GM18519 (cell line): Measurements from ENCODE around the gene KNSTRN.

Source experiments
- ATAC-seq: cut with Tn5 transposase; IDR thresholded peaks from one replicate; pipeline ENCODE4 v1.9.1; 2021; ENCODE audit warnings: mild to moderate bottlenecking, moderate library complexity; ENCODE audit not compliant: unreplicated experiment, low FRiP score

KNSTRN gene

DNA sequence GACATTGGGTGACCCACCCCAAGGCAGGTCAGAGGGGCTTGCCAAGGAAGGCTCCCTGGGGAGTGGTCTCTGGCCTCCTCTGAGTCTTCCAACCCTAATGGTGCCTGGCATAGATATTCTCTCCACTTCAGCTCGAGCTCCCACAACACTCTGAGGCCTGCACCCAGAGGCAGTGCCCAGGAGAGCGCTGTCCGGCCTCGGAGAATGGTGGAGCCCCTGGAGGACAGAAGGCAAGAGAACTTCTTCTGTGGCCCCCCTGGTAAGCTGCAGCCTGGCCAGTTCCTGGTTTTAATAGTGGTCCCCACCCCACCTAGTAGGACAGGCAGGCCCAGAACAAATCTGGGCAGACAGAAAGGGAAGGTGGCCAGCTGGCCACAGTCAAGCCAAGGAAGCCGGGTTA lies 17.5 kb upstream of the KNSTRN start:
- ATAC-seq: no peak

DNA sequence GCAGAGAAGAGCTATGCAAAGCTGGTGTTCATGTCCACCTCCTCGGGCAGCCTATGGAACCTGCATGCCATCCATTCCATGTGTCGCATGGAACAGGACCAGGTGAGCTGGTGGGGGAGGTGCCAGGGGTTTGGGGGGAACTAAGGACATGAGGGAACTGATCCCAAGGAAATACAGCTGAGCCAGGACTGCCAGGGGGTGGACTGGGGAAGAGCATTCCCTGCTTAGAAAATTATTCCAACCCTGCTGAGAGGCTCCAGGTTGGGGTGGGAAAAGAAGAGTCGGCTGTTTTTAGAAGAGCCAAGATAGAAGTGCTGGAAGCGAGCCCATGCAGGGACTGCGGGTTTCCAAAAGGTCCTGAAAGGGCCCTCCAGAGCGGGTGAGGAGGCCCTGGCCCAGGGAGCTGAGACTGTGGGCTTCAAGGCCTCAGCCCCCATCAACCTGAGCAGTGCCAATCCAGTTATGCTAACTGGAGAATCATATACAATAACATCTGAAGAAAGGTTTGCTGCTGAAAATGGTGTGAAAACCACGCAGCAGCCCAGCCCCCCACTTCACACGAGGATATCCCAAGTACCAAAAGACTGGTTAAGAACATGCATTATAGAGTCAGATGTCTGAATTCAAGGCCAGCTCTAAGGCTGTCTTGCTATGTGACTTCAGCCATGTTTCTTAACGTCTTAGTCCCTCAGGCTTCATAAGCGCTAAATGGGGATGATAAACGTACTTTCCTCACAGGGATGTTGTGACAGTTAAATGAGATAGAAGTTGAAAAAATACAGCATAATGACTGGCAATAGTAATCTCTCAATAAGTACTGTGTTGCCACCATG lies 16.7 kb upstream of the KNSTRN start:
- no peak for ATAC-seq

DNA sequence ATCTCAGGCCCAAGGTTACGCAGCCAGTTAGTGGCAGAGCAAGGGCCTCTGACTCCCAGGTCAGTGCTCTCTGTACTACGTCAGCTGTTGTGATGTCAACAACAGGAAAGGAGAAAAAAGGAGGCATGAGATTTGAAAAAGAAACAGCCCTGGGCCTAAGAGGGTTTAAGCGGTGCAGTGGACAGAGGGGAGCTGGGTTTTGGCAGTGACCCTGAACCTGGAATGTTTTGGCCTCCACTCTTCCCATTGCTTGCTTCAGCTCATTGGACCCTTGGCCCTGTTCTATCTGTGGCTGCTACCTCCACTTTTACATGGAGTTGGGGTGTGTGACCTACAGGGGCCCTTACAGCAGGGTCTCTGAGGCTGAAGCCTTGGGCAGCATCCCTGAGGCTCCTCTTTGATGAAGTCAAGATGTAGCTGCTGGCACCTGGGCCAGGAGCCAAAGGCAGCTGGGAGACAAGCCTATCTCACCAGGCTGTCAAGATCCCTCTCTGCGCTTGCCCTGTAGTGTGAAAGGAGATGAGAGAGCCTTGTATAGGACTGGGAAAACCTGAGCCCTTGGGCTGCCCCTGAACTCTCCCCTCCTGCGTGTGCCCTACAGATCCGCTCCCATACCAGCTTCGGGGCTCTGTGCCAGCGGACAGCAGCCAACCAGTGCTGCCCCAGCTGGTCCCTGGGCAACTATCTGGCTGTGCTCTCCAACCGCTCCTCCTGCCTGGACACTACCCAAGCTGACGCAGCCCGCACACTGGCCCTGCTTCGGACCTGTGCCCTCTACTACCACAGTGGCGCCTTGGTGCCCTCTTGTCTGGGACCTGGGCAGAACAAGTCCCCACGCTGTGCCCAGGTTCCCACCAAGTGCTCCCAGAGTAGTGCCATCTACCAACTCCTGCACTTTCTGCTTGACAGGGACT lies 15.8 kb upstream of the KNSTRN start:
- no peak for ATAC-seq

DNA sequence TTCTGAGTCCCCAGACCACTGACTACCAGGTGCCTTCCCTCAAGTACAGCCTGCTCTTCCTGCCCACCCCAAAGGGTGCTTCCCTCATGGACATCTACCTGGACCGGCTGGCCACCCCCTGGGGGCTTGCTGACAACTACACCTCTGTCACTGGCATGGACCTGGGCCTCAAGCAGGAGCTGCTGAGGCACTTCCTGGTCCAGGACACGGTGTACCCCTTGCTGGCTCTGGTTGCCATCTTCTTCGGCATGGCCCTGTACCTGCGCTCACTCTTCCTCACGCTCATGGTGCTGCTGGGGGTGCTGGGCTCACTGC lies 15.2 kb upstream of the KNSTRN start:
- no peak for ATAC-seq

DNA sequence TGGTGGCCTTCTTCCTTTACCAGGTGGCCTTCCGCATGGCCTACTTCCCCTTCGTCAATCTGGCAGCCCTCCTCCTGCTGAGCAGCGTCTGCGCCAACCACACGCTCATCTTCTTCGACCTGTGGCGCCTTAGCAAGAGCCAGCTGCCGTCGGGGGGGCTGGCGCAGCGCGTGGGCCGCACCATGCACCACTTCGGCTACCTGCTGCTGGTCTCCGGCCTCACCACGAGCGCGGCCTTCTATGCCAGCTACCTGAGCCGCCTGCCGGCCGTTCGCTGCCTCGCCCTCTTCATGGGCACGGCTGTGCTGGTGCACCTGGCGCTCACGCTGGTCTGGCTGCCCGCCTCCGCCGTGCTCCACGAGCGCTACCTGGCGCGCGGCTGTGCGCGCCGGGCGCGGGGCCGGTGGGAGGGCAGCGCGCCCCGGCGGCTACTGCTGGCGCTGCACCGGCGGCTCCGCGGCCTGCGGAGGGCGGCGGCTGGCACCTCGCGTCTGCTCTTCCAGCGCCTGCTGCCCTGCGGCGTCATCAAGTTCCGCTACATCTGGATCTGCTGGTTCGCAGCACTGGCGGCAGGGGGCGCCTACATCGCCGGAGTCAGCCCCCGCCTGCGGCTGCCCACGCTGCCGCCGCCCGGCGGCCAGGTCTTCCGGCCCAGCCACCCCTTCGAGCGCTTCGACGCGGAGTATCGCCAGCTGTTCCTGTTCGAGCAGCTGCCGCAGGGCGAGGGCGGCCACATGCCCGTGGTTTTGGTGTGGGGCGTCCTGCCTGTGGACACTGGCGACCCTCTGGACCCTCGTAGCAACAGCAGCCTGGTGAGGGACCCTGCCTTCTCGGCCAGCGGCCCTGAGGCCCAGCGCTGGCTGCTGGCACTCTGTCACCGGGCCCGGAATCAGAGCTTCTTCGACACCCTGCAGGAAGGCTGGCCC lies 14.6 kb upstream of the KNSTRN start:
- ATAC-seq: peak; percentile 70

DNA sequence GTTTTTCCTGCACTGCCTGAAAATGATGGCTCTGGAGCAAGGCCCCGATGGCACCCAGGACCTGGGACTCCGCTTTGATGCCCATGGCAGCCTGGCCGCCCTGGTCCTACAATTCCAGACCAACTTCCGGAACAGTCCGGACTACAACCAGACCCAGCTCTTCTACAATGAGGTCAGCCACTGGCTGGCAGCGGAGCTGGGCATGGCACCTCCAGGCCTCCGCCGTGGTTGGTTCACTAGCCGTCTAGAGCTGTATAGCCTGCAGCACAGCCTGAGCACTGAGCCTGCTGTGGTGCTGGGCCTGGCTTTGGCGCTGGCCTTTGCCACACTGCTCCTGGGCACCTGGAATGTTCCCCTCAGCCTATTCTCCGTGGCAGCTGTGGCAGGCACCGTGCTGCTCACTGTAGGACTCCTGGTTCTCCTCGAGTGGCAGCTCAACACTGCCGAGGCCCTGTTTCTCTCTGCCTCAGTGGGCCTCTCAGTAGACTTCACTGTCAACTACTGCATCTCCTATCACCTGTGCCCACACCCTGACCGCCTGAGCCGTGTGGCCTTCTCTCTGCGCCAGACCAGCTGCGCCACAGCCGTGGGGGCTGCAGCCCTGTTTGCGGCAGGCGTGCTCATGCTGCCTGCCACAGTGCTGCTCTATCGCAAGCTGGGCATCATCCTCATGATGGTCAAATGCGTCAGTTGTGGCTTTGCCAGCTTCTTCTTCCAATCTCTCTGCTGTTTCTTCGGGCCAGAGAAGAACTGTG lies 13.6 kb upstream of the KNSTRN start:
- ATAC-seq: no peak

DNA sequence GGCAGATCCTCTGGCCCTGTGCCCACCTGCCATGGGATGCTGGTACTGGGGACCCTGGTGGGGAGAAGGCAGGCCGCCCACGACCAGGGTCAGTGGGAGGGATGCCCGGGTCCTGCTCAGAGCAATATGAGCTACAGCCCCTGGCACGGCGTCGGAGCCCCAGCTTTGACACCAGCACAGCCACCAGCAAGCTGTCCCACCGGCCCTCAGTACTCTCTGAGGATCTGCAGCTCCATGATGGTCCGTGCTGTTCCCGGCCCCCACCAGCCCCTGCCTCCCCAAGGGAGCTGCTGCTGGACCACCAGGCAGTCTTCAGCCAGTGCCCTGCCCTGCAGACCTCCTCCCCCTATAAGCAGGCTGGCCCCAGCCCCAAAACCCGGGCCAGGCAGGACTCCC lies 13.0 kb upstream of the KNSTRN start:
- ATAC-seq: no peak

DNA sequence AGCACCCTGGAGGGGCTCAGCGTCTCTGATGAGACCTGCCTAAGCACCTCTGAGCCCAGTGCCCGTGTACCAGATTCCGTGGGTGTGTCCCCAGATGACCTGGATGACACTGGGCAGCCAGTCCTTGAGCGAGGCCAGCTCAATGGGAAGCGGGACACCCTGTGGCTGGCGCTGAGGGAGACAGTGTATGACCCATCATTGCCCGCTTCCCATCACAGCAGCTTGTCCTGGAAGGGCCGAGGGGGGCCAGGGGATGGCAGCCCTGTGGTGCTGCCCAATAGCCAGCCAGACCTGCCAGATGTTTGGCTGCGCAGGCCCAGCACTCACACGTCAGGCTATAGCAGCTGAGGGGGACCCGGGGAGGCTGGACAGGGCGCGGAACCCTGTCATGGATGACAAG lies 12.6 kb upstream of the KNSTRN start:
- ATAC-seq: no peak

DNA sequence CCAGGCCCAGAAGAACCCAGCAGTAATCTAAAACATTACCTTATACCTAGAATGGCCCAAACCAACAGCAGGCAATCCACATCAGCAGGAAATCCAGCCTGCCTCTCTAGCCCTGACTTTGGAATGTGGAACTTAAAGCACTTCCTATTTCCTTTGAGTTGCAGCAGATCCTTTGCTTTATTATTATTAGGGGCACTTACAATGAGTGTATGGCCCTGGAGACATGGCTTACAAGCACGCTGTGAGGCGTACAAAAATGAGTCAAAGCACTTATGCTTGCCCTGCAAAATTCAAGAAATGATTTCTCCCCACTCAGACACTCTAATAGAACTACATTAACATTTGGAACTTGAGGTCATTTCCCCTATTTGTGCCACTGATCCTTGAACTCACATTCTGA lies 9.5 kb upstream of the KNSTRN start:
- no peak for ATAC-seq

DNA sequence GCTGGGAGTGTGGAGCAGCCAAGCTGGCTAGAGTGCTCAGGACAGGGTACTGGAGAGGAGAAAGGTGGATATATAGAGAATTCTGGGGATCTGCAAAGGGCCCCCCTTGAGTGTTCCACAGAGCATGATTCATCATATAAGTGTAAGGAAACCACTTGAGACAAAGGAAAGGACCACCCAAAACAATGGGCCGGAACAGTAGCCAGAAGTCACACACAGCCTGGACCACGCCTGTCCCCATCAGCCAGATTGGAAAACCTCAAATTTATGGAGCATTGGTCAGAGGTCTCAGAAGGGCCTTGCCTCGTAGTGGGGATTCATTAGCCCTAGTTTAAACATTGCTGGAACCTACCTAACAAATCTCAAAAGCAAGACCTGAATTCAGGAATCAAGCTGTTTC lies 4.9 kb upstream of the KNSTRN start:
- no peak for ATAC-seq

DNA sequence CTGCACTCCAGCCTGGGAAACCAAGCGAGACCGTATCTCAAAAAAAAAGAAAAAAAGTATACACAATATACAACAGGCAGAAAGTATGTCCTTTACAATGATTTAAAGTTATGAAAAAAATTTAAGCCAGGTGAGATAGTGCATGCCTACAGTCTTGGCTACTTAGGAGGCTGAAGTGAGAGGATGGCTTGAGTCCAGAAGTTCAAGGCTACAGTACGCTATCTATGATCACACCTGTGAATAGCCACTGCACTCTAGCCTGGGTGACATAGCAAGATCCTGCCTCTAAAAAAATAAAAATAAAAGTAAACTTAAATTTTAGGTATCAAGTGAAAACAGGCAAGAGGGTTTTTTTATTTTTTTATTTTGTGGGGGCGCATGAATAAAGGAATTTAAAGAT lies 3.1 kb upstream of the KNSTRN start:
- no peak for ATAC-seq

DNA sequence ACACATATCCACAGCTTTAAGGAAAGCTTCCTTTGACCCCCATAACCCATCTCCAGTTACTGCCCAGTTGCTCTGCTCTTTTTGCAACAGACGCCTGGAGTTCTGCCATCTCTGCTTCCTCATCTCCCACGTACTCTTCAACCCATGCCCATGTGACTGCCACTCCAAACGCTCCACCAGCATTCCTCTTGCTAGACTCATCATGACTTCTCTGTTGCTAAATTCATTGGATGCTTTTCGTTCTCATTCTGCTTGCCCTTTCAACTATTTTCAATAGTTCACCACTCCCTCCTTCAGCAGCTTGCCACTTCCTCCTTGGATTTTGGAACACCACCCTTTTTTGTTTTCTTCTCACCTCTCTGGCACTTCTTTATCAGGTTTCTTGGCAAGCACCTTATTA lies 2.7 kb upstream of the KNSTRN start:
- no peak for ATAC-seq

DNA sequence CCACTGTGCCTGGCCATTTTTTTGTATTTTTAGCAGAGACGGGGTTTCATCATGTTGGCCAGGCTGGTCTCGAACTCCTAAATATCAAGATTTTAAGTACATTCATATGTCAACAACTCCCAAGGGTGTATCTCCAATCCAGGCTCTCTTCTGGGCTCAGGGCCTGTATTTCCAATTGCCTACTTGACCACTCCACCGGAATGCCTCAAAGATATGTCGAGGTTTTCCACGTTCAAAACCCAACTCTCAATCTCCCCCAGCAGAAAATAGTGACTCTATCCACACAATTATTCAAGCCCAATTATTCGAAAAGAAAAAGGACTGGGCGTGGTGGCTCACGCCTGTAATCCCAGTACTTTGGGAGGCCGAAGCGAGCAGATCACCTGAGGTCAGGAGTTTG lies 1.9 kb upstream of the KNSTRN start:
- no peak for ATAC-seq

DNA sequence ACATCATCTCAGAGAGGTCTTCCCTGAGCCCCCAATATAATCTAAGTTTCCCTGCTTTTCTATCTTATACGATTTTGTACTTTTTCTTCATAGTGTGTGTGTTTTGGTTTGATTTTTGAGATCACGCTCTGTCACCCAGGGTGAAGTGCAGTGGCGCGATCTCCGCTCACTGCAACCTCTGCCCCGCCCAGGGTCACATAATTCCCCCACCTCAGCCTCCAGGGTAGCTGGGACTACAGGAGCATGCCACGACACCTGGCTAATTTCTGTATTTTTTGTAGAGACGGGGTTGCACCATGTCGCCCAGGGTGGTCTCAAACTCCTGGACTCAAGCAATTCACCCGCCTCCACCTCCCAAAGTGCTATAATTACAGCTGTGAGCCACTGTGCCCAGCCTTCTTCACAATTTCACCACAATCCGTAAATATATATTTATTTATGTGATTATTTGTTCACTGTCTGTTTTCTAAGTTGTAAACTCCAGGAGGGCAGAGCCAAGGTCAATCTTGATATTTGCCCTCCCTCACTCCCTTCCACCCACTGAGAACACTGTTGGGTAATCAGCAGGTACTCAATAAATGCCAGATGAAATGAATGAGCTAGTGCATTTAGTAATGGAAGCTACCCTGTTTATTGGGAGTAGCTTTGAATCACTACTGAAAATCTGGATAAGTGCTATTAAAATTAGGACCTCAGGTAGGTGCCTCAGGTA lies 547 bp upstream of the KNSTRN start:
- ATAC-seq: no peak

DNA sequence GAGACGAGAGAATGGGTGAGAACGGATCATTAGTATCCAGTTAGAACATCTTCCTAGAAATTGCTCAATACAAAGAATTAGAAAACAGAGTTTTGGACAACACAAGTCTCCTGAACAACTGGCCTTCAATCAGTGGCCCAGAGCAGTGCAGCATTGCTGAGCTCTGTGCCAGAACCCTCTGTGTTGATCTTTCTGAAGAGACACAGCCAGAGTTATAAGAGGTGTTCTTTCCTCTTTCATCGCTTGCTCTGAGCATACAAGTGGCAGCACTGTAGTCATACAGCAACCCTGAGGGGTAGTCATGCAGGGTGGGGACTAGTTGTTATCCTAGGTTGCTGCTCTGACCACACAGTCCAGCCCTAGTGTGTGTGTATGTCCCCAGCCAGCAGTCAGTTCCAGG lies 4.0 kb downstream of the KNSTRN start:
- no peak for ATAC-seq

DNA sequence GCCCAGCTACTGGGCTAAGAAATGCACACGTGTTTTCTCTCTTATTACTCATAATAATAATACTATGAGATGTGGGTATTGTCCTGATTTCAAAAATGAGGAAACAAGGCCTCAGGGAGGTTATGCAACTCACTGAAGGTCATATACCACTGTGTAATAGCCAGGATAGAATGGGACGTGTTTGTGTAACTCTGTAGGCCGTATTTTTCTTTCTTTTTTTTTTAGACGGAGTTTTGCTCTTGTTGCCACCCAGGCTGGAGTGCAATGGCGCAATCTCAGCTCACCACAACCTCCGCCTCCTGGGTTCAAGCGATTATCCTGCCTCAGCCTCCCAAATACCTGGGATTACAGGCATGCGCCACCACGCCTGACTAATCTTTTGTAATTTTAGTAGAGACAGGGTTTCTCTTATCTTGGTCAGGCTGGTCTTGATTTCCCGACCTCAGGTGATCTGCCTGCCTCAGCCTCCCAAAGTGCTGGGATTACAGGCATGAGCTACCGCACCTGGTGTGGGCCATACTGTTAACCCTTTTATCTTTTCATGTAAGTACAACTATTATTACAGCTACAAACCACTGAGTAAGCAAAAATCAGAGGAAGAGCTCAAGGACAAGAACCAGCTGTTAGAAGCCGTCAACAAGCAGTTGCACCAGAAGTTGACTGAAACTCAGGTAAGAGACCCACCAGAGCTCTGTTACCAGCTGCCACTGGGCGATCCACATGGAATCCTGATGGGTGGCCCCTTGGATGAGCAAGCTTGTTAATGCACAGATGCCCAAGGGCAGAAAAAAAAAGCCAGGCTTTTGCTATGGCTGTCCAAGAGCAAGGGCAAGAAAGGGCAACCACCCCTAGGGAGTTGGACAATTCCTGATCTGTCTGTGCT lies 6.7 kb downstream of the KNSTRN start:
- no peak for ATAC-seq

DNA sequence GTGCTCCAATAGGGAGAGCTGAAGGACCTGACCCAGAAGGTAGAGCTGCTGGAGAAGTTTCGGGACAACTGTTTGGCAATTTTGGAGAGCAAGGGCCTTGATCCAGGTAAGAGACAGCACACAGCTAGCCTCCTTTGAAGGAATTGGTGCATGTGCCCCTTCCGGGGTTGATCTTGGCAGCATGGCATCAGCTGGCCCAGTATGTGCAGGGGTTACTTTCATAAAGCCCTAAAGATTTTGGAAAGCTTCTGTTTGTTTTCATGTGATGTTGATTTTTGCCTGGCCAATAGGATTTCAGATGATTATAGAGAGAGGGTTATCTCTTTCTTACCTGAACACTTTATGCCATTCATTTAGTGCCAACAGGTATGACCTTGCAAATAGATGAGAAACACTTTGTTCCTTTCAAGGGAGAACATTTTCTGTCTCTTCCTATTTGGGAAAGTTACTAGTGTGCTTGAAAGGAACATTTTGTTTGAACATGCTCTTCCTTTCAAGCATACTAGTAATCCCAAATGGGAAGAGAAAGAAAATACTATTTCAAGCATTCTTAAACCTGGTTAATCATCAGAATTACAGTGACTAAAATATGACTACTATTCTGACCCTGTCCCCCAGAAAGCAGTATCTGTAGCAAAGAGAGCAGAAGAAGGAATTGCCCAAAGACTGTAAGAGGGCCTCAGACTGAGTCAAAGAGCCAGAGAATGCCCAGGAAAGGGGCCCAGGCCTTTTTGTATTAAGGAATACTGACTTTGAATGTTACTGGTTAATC lies 7.5 kb downstream of the KNSTRN start:
- ATAC-seq: no peak
